WTC11 (cell line): ENCODE results near the gene GCHFR. TPM values are rescaled to one million over a fixed set of nuclear protein-coding genes. Genes with fewer than 3 reads are reported as not detected.

Experiments
- ATAC-seq: fragments of 200-7000 bp; cut with Tn5 transposase; 2 replicates; pipeline ENCODE4 v1.10.0; 2021; ENCODE audit warnings: mild to moderate bottlenecking, moderate library complexity
- CTCF ChIA-PET: fragments of 300-600 bp; sonication (Branson Sonifier 250); formaldehyde crosslinking; loops from one replicate; lab custom pipeline; 2021; ENCODE audit warnings: antibody characterized with exemption; lab: Charles Lee
- POLR2A ChIA-PET: fragments of 350-600 bp; sonication (Branson Sonifier 250); formaldehyde crosslinking; loops from one replicate; lab custom pipeline; 2021; ENCODE audit warnings: antibody characterized with exemption; lab: Charles Lee
- DNase-seq: peaks from one replicate; pipeline ENCODE4 v3.0.0; 2021; ENCODE audit warnings: low spot score
- H3K27ac Mint-ChIP-seq: 2 replicates; pipeline ENCODE4 v1.8.0; 2021; ENCODE audit warnings: mixed read lengths
- H3K27me3 Mint-ChIP-seq: 2 replicates; pipeline ENCODE4 v1.8.0; 2021; ENCODE audit warnings: low read depth, mild to moderate bottlenecking, moderate library complexity, mixed read lengths
- H3K36me3 Mint-ChIP-seq: 2 replicates; pipeline ENCODE4 v1.8.0; 2021; ENCODE audit warnings: mixed read lengths
- H3K4me1 Mint-ChIP-seq: 2 replicates; pipeline ENCODE4 v1.8.0; 2022; ENCODE audit warnings: mixed read lengths
- H3K4me3 Mint-ChIP-seq: 2 replicates; pipeline ENCODE4 v1.8.0; 2021; ENCODE audit warnings: mild to moderate bottlenecking, moderate library complexity, mixed read lengths
- H3K9me3 Mint-ChIP-seq: 2 replicates; pipeline ENCODE4 v1.8.0; 2021; ENCODE audit warnings: mixed read lengths
- ARID4B ChIP-seq: sonication (generic); formaldehyde crosslinking; IDR thresholded peaks from 2 replicates; pipeline ENCODE4 v1.8.0; 2023; ENCODE audit warnings: missing genetic modification reagents, mild to moderate bottlenecking, borderline replicate concordance
- ATF2 ChIP-seq: sonication (generic); formaldehyde crosslinking; IDR thresholded peaks from 2 replicates; pipeline ENCODE4 v1.8.1; 2022; ENCODE audit warnings: low read depth, missing genetic modification reagents, borderline replicate concordance
- E2F1 ChIP-seq: sonication (generic); formaldehyde crosslinking; IDR thresholded peaks from 2 replicates; pipeline ENCODE4 v1.8.0; 2022; ENCODE audit warnings: mild to moderate bottlenecking, missing genetic modification reagents
- E2F5 ChIP-seq: sonication (generic); formaldehyde crosslinking; IDR thresholded peaks from 2 replicates; pipeline ENCODE4 v1.8.1; 2022; ENCODE audit warnings: mild to moderate bottlenecking, moderate library complexity, missing genetic modification reagents
- EMX1 ChIP-seq: fragments of 250-450 bp; sonication (Bioruptor Pico); IDR thresholded peaks from 2 replicates; pipeline ENCODE4 v1.8.0; 2021; ENCODE audit warnings: mild to moderate bottlenecking
- HMGA2 ChIP-seq: fragments of 250-450 bp; sonication (Bioruptor Pico); IDR thresholded peaks from 2 replicates; pipeline ENCODE4 v1.4.0; 2021; ENCODE audit warnings: mild to moderate bottlenecking, moderate library complexity
- KAT7 ChIP-seq: sonication (generic); formaldehyde crosslinking; IDR thresholded peaks from 2 replicates; pipeline ENCODE4 v1.8.1; 2023; ENCODE audit warnings: missing genetic modification reagents, mild to moderate bottlenecking, borderline replicate concordance
- MXD4 ChIP-seq: fragments of 250-450 bp; sonication (Bioruptor Pico); IDR thresholded peaks from 2 replicates; pipeline ENCODE4 v1.8.0; 2021; ENCODE audit warnings: mild to moderate bottlenecking, moderate library complexity, borderline replicate concordance
- RELA ChIP-seq: sonication (generic); formaldehyde crosslinking; IDR thresholded peaks from 2 replicates; pipeline ENCODE4 v1.8.1; 2022; ENCODE audit warnings: missing genetic modification reagents, mild to moderate bottlenecking, borderline replicate concordance
- SMAD4 ChIP-seq: sonication (generic); formaldehyde crosslinking; IDR thresholded peaks from 2 replicates; pipeline ENCODE4 v1.8.0; 2022; ENCODE audit warnings: mild to moderate bottlenecking, missing genetic modification reagents
- STAT6 ChIP-seq: sonication (generic); formaldehyde crosslinking; conservative IDR thresholded peaks from 2 replicates; pipeline ENCODE4 v1.8.1; 2023; ENCODE audit warnings: mild to moderate bottlenecking, low read depth, missing genetic modification reagents, moderate library complexity
- ZBTB21 ChIP-seq: sonication (generic); formaldehyde crosslinking; IDR thresholded peaks from 2 replicates; pipeline ENCODE4 v1.8.1; 2023; ENCODE audit warnings: mild to moderate bottlenecking, missing genetic modification reagents, borderline replicate concordance
- ZNF263 ChIP-seq: sonication (generic); formaldehyde crosslinking; IDR thresholded peaks from 2 replicates; pipeline ENCODE4 v1.8.1; 2022; ENCODE audit warnings: low read depth, mild to moderate bottlenecking, moderate library complexity, missing genetic modification reagents
- ZNF423 ChIP-seq: fragments of 250-450 bp; sonication (Bioruptor Pico); IDR thresholded peaks from 2 replicates; pipeline ENCODE4 v2.1.2; 2022; ENCODE audit warnings: mild to moderate bottlenecking, moderate library complexity
- total RNA-seq: library from RNA; stranded (reverse); gene quantifications from 3 replicates; pipeline ENCODE4 v1.2.3, GENCODE V29; 2021
- TF ChIP-seq, protein P1 (sequence below): sonication (generic); formaldehyde crosslinking; IDR thresholded peaks from 2 replicates; pipeline ENCODE4 v1.8.0; 2022; ENCODE audit warnings: mild to moderate bottlenecking, missing genetic modification reagents
- TF ChIP-seq, protein P2 (sequence below): sonication (generic); formaldehyde crosslinking; IDR thresholded peaks from 2 replicates; pipeline ENCODE4 v1.8.1; 2022; ENCODE audit warnings: low read depth, mild to moderate bottlenecking, moderate library complexity, missing genetic modification reagents, borderline replicate concordance

GCHFR gene
- total RNA-seq, 1 experiment from 2014 or later: 42.3 TPM

- H3K4me3 Mint-ChIP-seq: no peak overlapping the region
- POLR2A ChIA-PET: interaction anchor here (0.5 to 1.1 kb wide), 4 partner anchors 12 to 80 kb away, joined by 3 to 5 read pairs (median 4); no protein-coding TSS in a partner anchor
- ATAC-seq (peak; percentile 74), DNase-seq (peak; percentile 75)
- peaks cover 7% of the 10 kb centered on the region for H3K36me3 Mint-ChIP-seq
- H3K27ac Mint-ChIP-seq: peak overlapping the region; percentile 54
- H3K27me3 Mint-ChIP-seq: no peaks in the 10 kb centered on the region
- peak; percentile 45; the same call in 1 of the 2 replicates for TF ChIP-seq ZNF423 (CRISPR knock-in tag)
- no peak for TF ChIP-seq ARID4B
- CTCF ChIA-PET: interaction anchor here (0.7 to 2.7 kb wide), 19 partner anchors 11 to 193 kb away, joined by 3 to 21 read pairs (median 5); partner anchors contain the start of genes DNAJC17, GCHFR, RAD51 and VPS18
- peaks cover 37% of the 10 kb centered on the region for H3K4me1 Mint-ChIP-seq
- no peaks in the 10 kb centered on the region for H3K9me3 Mint-ChIP-seq
Measured at GRCh38 chr15:40782609-40783227, 18.9 kb downstream of the GCHFR start.

GRCh38 chr15:40785164-40785563, 21.3 kb downstream of the GCHFR start:
- ATAC-seq: no peak
- POLR2A ChIA-PET: no interaction called here
- DNase-seq: no peak
- H3K27ac Mint-ChIP-seq: peak overlapping the region; percentile 90; the same call in 1 of the 2 replicates
- H3K36me3 Mint-ChIP-seq: no peaks in the 10 kb centered on the region
- H3K27me3 Mint-ChIP-seq: no peaks in the 10 kb centered on the region
- no peaks in the 10 kb centered on the region for H3K9me3 Mint-ChIP-seq
- H3K4me3 Mint-ChIP-seq: no peak overlapping the region
- CTCF ChIA-PET: interaction anchor here (0.7 to 4.0 kb wide), 18 partner anchors 16 to 109 kb away, joined by 3 to 65 read pairs (median 4); partner anchors contain the start of genes DNAJC17, GCHFR, RAD51 and SPINT1
- peaks cover 55% of the 10 kb centered on the region for H3K4me1 Mint-ChIP-seq
- no peak for TF ChIP-seq SMAD4
- TF ChIP-seq E2F1 (CRISPR knock-in tag): no peak
- TF ChIP-seq ZNF263 (CRISPR knock-in tag): no peak
- no peak for TF ChIP-seq MXD4 (CRISPR knock-in tag)
- no peak for TF ChIP-seq KAT7 (CRISPR knock-in tag)
- TF ChIP-seq RELA: no peak
- no peak for TF ChIP-seq STAT6 (CRISPR knock-in tag)
- TF ChIP-seq ATF2 (CRISPR knock-in tag): no peak
- no peak for TF ChIP-seq HMGA2 (CRISPR knock-in tag)
- no peak for TF ChIP-seq ZBTB21
- no peak for TF ChIP-seq EMX1 (CRISPR knock-in tag)
- TF ChIP-seq, protein P1, sequence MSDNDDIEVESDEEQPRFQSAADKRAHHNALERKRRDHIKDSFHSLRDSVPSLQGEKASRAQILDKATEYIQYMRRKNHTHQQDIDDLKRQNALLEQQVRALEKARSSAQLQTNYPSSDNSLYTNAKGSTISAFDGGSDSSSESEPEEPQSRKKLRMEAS (CRISPR knock-in tag): no peak
- no peak for TF ChIP-seq E2F5
- TF ChIP-seq, protein P2, sequence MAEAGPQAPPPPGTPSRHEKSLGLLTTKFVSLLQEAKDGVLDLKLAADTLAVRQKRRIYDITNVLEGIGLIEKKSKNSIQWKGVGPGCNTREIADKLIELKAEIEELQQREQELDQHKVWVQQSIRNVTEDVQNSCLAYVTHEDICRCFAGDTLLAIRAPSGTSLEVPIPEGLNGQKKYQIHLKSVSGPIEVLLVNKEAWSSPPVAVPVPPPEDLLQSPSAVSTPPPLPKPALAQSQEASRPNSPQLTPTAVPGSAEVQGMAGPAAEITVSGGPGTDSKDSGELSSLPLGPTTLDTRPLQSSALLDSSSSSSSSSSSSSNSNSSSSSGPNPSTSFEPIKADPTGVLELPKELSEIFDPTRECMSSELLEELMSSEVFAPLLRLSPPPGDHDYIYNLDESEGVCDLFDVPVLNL (CRISPR knock-in tag): no peak
